Small intestine (tissue), 7 donors: ENCODE measurements around the gene PBLD. TPM values are rescaled to one million over a fixed set of nuclear protein-coding genes. Genes with fewer than 3 reads are reported as not detected.

Source experiments
- DNase-seq, 2 donors: peaks; one replicate each; pipeline versions ENCODE4 v3.0.0 to v3.0.0-alpha.2; 2013
- FAIRE-seq: peaks from 2 replicates; lab custom pipeline; 2012; peaks lifted over from hg19 to GRCh38; lab: Jason Lieb, UNC
- H3K27ac ChIP-seq, 3 donors: one replicate each; pipeline ENCODE4 v1.5.1; 2013; ENCODE audit warnings: low read length in 2 of 3, mild to moderate bottlenecking in 2 of 3, control low read depth in 1 of 3, inconsistent platforms in 1 of 3, low read depth in 1 of 3, moderate library complexity in 1 of 3
- H3K27me3 ChIP-seq, 3 donors: one replicate each; pipeline ENCODE4 v1.6.1; 2013; ENCODE audit warnings: low read length in 3 of 3, inconsistent platforms in 1 of 3; ENCODE audit not compliant: control insufficient read depth in 3 of 3, insufficient read depth in 3 of 3
- H3K36me3 ChIP-seq, 3 donors: one replicate each; pipeline ENCODE4 v1.6.1; 2013; ENCODE audit warnings: low read length in 3 of 3, inconsistent platforms in 1 of 3, low read depth in 1 of 3, mild to moderate bottlenecking in 1 of 3, moderate library complexity in 1 of 3; ENCODE audit not compliant: control insufficient read depth in 3 of 3, insufficient read depth in 2 of 3
- H3K4me1 ChIP-seq, 3 donors: one replicate each; pipeline ENCODE4 v1.6.1; 2013; ENCODE audit warnings: low read length in 2 of 3, inconsistent platforms in 1 of 3, low read depth in 1 of 3, mild to moderate bottlenecking in 1 of 3, moderate library complexity in 1 of 3; ENCODE audit not compliant: control insufficient read depth in 3 of 3, insufficient read depth in 2 of 3
- H3K4me3 ChIP-seq, 3 donors: one replicate each; pipeline ENCODE4 v1.5.1; 2013; ENCODE audit warnings: low read length in 3 of 3, control low read depth in 1 of 3, inconsistent platforms in 1 of 3, low read depth in 1 of 3, mild to moderate bottlenecking in 1 of 3, moderate library complexity in 1 of 3
- H3K9me3 ChIP-seq, 2 donors: one replicate each; pipeline ENCODE4 v1.6.1; 2013; ENCODE audit warnings: low read depth in 1 of 2, low read length in 1 of 2; ENCODE audit not compliant: control insufficient read depth in 2 of 2, insufficient read depth in 1 of 2
- WGBS, 3 donors: extraction: QIAGEN DNeasy Blood & Tissue Kit; methylation state at CpG; one replicate each; pipeline ENCODE4 v1.1.7; 2013; 5-methylcytosine and 5-hydroxymethylcytosine counted together
- polyA plus RNA-seq, 4 donors: library from polyadenylated mRNA; stranded (reverse) in 3 of 4; unstranded in 1 of 4; fragments of 200-250 nt in 3 of 4; fragments of 120-200 nt in 1 of 4; gene quantifications; one replicate each; pipeline versions ENCODE4 v1.2.1 to v1.2.3, GENCODE V29; 2013
- donor health status: healthy with polysubstance abuse.
- donor health status: control.
- donor health status: control.
- donor health status: Bipolar disorder and iron deficiency.
- donor health status: healthy.

Gene PBLD
- polyA plus RNA-seq, 4 donors: 45.1 to 333 (median 220) TPM

DNA sequence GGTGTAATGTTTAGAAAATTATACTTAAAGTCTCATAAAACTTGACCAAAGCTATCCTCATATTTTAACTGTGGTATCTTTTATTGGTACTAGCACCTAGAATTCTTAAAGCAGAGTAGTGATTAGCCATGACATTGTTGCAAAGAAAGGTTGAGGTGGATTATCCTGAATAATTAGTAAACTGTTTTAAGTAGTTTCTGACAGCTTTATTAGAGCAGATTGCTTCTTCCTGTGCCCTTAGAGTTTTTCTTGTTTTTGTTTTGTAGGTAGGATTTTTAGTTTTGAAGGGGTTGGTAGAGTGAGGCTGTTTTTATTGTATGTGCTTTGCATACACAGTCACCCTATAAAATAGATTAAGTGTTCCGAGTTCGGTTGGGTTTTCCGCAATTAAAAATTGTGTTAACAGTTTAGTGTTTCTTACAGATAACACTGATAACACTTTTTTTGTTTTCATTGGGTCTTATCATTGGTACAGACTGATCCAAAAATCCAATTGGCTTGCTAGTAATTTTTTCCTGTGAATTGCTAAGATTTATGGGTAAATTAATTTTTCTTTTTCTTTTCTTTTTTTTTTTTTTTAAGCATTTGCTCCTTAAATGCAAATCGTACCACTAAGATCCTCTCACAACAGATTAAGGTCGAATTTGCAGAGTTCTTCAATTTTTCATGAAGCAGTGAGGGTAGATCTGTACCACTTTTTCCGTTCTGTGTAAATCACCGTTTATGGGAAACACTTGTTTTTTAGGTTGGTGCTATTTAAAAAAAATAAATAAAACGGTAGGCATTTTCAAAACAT lies 2.1 kb upstream of the PBLD start:
- H3K4me3 ChIP-seq: peak overlapping the region in 2 of 3 donors; percentile 48 to 89
- H3K36me3 ChIP-seq: peaks cover under 1 to 6% (median 6%) of the 10 kb centered on the region in 3 donors
- H3K4me1 ChIP-seq: peaks cover 5 to 24% (median 12%) of the 10 kb centered on the region in 3 donors
- DNase-seq (no peak), FAIRE-seq (no peak)
- H3K27ac ChIP-seq: no peak overlapping the region
- 2% methylated on average over 8 of the region's 8 CpGs for WGBS, 3 donors
- H3K9me3 ChIP-seq: no peaks in the 10 kb centered on the region
- no peaks in the 10 kb centered on the region for H3K27me3 ChIP-seq

DNA sequence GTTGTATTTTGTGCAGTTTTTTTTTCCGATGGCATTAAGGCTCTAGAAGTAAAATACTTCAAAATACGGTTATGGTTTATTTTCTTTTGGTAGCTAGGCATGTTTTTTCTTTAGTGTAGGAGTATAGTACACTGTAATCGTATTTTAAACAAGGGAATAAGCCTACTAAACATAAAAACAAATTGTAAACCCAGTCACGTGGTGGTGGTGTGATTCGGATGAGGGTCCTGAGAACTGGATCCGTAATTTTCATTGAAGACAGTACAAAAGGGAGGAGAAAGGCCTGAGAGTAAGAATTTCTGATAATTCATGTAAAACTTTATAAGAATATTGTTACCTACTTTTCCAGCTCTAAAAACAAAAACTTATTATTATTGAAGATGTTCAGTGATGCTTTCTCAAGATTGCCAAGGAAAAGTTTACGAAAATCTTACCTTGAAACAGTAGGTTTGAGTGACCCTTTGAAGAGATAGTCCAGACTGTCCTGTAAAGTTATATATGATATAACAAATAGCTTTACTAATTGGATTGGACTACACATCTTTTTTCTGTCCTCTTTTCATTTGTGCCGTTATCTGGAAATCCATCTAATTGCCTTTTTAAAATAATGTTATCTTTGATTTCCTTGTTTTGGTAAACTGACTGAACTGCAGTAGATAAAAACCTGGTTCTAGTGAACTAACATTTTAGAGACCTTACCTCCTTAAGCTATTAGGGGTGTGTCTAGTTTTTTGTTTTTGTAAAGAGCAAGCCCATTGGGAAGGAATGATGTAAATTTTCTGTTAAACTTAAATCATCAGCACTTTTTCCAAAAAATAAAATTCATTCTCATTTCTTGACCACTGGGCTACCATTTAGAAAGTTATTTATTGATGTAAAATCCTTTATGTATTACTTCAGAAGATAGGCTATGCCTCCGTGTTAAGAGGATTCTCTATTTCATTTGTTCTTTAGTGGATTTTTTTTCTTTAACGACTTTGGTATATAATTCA lies 1.0 kb upstream of the PBLD start:
- peak overlapping the region in 1 of 3 donors; percentile 94 for H3K27ac ChIP-seq
- H3K27me3 ChIP-seq: no peaks in the 10 kb centered on the region
- DNase-seq (no peak), FAIRE-seq (no peak)
- no peaks in the 10 kb centered on the region for H3K9me3 ChIP-seq
- 0 to 1% (median 1%) methylated on average over 10 of the region's 10 CpGs for WGBS, 3 donors
- H3K36me3 ChIP-seq: peaks cover 0 to 6% (median 2%) of the 10 kb centered on the region in 3 donors
- peaks cover 5 to 24% (median 15%) of the 10 kb centered on the region in 3 donors for H3K4me1 ChIP-seq
- H3K4me3 ChIP-seq: peak overlapping the region; percentile 20 to 89 (median 81)

DNA sequence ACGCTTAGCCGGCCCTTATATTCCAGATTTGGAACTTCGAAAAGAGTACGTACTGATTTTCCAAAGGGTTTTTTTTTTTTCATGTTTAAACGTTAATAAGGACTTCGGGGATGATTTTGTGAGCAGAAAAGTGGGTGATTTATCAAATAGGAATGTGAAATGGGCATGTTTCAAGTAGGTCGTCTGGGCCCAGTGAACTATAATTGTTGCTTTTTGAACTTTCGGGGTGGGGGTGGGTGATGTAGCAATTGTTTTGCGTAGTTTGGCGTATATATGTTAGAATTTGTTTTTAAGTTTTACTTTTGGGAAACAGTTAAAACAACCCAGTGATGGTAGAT lies 299 bp upstream of the PBLD start:
- Histone ChIP-seq H3K4me3 (peak overlapping the region; percentile 81 to 100 (median 89)), H3K4me1 (peaks cover 5 to 29% (median 15%) of the 10 kb centered on the region in 3 donors), H3K36me3 (peaks cover 0 to 2% (median 2%) of the 10 kb centered on the region in 3 donors), H3K27ac (peak overlapping the region; percentile 93 to 98 (median 94)), H3K27me3 (no peaks in the 10 kb centered on the region), H3K9me3 (no peaks in the 10 kb centered on the region)
- WGBS, 3 donors: 0 to 1% (median 1%) methylated on average over 10 of the region's 10 CpGs
- DNase-seq: no peak
- FAIRE-seq: no peak

DNA sequence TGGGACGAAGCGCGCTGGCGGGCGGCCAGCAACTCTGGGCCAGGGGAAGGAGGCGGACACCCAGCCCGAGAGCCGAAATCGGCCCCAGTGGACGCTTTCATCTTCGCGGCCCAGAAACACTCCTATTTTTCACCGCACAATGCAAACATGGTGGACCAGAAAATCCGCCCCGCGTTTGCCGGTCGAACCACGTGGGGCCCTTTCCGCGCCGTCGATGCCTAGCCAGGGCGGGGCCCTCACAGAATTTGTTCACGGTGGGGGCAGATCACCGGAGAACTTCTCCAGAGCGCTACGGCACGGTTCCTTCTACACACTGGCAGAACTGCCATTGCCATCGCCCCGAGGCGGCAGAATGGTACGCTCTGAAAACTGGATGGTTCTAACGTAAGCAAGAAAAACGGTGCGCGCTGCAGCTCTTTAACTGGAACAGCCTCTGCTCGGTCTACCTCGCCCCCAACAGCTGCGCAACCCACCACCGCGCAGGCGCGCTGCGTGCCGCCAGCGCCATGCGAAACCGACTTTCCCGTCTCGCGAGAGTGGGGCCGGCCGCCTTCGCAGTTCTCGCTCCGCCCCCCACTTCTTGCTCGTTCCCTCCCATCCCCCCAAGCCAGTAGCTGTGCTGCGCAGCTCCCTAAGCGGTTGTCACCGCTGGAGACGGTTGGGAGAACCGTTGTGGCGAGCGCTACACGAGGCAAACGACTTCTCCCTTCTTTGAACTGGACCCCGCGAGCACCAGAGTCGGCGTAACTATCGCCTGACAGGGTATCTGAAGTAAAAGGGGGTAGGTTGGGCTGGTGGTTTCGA lies 1.1 kb downstream of the PBLD start, which contains the start of gene HNRNPH3:
TSS of gene HNRNPH3 (plus strand) at position 610 of the 804 bp plus-strand sequence. CDS start 5,158 bp downstream, outside the sequence.
- H3K27me3 ChIP-seq: no peaks in the 10 kb centered on the region
- WGBS, 3 donors: 0% methylated on average over 66 to 73 of the region's 73 CpGs
- H3K36me3 ChIP-seq: no peaks in the 10 kb centered on the region
- peak within 1 kb of the TSS; percentile 81 to 100 (median 89) for H3K4me3 ChIP-seq
- H3K4me1 ChIP-seq: peaks cover 2 to 22% (median 11%) of the 10 kb centered on the region in 3 donors
- FAIRE-seq: no peak
- peak; percentile 98 to 100 for DNase-seq
- H3K27ac ChIP-seq: peak within 1 kb of the TSS; percentile 93 to 98 (median 94)
- peaks cover 0 to 2% of the 10 kb centered on the region in 2 donors for H3K9me3 ChIP-seq

DNA sequence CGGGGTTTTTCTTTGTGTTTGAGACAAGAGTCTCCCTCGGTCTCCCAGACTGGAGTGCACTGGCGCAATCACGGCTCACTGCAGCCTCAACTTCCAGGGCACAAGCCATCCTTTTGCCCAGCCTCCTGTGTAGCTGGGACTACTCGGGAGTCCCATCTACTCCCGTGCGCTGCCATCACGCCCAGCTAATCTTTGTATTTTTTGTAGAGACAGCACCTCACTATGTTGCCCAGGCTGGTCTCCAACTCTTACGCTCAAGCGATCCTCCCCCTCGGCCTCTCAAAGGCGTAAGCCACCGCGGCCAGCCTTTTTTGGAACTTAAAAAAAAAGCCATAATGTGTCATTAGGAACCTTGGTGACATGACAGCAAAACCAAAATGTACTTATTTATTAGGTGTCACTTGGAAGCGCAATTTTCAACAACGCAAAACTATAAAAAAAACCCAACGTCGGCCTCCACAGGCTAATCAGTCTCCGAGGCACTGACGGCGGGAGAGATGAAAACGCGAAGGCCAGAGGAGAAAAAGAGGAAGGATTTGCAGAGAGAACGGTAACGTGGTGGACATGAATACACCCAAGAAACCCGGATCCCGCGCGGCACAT lies 1.8 kb downstream of the PBLD start:
- WGBS, 3 donors: 17 to 26% (median 19%) methylated on average over 29 of the region's 29 CpGs
- Histone ChIP-seq H3K9me3 (peaks cover 0 to 3% of the 10 kb centered on the region in 2 donors), H3K36me3 (no peaks in the 10 kb centered on the region), H3K27ac (peak overlapping the region; percentile 75 to 98 (median 94)), H3K4me3 (peak overlapping the region; percentile 37 to 89 (median 81)), H3K4me1 (peaks cover 0 to 15% (median 8%) of the 10 kb centered on the region in 3 donors), H3K27me3 (no peaks in the 10 kb centered on the region)
- DNase-seq (peak in 1 of 2 donors; percentile 35), FAIRE-seq (no peak)

DNA sequence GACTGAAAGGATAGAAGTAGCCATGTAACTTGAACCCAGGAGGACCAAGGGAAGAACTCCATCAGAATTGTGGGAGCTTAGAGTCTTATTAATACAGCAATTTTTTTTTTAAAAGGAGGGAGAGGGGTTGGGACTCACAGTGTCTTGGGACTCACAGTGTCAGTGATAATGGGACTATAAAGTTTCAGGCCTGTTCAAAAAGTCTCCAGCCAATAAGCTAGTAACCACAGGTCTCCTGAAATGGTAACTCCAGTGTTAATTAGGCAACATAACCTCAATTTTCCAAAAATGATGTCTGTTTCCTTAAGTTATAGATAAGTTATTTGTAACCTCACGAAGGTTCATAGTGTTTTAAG lies 3.2 kb downstream of the PBLD start:
- WGBS, 3 donors: 90 to 94% (median 93%) methylated on average over 1 of the region's 1 CpG
- no peak for FAIRE-seq
- H3K27ac ChIP-seq: no peak overlapping the region

DNA sequence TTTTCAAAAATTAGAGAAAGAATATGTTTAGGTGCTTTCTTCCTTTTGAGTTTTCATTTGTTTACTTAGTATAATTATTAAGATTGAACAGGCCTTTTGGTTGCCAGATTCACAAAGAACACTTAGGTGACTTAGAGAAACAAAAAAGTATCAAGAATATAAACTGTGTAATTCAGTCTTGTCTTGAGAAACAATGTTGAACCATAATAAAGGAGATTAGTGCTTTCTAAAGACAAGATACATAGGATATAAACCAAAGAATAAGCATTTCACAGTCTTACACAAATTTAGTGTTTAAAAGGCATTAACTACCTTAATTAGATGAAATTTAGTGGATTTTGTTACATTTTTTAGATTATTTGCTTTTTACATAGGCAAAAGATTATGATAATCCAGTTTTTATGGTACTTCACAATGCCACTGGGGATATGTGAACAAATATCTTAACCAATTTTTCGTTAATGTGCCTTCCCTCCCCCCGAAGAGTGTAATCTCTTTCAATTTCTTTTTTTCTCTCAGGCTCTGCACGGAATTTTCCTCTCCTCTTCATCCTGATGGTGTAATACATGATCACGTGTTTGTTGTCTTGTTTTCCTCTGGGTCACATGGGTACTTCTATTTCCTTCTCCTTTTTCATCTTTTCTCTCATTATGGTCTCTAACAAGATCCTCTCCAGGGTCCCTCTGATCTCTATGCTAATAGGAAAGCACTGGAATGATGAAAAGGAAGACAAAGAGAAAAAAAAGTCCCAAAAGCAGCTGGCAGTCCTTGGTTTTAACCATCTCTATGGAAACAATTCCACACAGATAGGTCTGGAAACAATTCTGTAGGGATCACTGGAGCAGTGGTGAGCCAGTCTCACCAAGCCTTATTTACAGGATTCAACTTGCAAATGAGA lies 4.6 kb downstream of the PBLD start:
- peak in 1 of 2 donors; percentile 67 for DNase-seq
- 10 to 23% (median 14%) methylated on average over 4 of the region's 4 CpGs for WGBS, 3 donors
- Histone ChIP-seq H3K4me3 (no peak overlapping the region), H3K27ac (peak overlapping the region; percentile 41 to 63 (median 58)), H3K4me1 (peaks cover 0 to 12% (median 3%) of the 10 kb centered on the region in 3 donors), H3K27me3 (no peaks in the 10 kb centered on the region), H3K9me3 (peaks cover 0 to 3% of the 10 kb centered on the region in 2 donors), H3K36me3 (no peaks in the 10 kb centered on the region)
- FAIRE-seq: no peak

More for the DNA sequence above, 3.2 kb downstream of the PBLD start:
- H3K9me3 ChIP-seq: peaks cover 0 to 3% of the 10 kb centered on the region in 2 donors
- H3K36me3 ChIP-seq: no peaks in the 10 kb centered on the region
- no peak overlapping the region for H3K4me3 ChIP-seq
- no peak for DNase-seq
- H3K4me1 ChIP-seq: peaks cover 0 to 12% (median 3%) of the 10 kb centered on the region in 3 donors
- no peaks in the 10 kb centered on the region for H3K27me3 ChIP-seq
